SU-DHL-6 (cell line): ENCODE measurements around the gene CA12.

ENCODE experiments used
- H2AFZ ChIP-seq: fragments of 200-600 bp; sonication (generic); 2 replicates; pipeline ENCODE4 v1.6.1; 2014; ENCODE audit warnings: low read depth, mild to moderate bottlenecking, moderate library complexity, mixed read lengths, antibody characterized with exemption, low read length; ENCODE audit not compliant: severe bottlenecking
- H3F3A ChIP-seq: fragments of 200-600 bp; shearing (Covaris generic); 2 replicates; pipeline ENCODE4 v1.6.0; 2016; ENCODE audit warnings: antibody characterized with exemption, mild to moderate bottlenecking; ENCODE audit not compliant: insufficient read depth
- H3K27ac ChIP-seq: fragments of 200-600 bp; sonication (generic); 2 replicates; pipeline ENCODE4 v1.5.1; 2016; ENCODE audit warnings: low read depth, mild to moderate bottlenecking, low read length, moderate library complexity, mixed read lengths
- H3K27me3 ChIP-seq: fragments of 200-600 bp; sonication (generic), shearing (Covaris generic); 2 replicates; pipeline ENCODE4 v1.6.0; 2014; ENCODE audit warnings: mild to moderate bottlenecking, low read length
- H3K36me3 ChIP-seq: fragments of 200-600 bp; sonication (generic); 2 replicates; pipeline ENCODE4 v1.6.1; 2014; ENCODE audit warnings: mild to moderate bottlenecking, low read length, mixed read lengths
- H3K4me2 ChIP-seq: fragments of 300-600, 200-600 bp; shearing (Covaris generic), sonication (generic); 2 replicates; pipeline ENCODE4 v1.6.0; 2014; ENCODE audit warnings: low read length, low read depth, mild to moderate bottlenecking; ENCODE audit not compliant: poor library complexity, severe bottlenecking
- H3K4me3 ChIP-seq: fragments of 200-600 bp; sonication (generic); 2 replicates; pipeline ENCODE4 v1.5.1; 2014; ENCODE audit warnings: antibody characterized with exemption, low read length, mild to moderate bottlenecking, mixed read lengths; ENCODE audit not compliant: insufficient read depth, poor library complexity, severe bottlenecking
- H3K79me2 ChIP-seq: fragments of 200-600 bp; sonication (generic); 2 replicates; pipeline ENCODE4 v1.6.1; 2014; ENCODE audit warnings: mild to moderate bottlenecking, low read length, moderate library complexity; ENCODE audit not compliant: insufficient read depth
- H3K9ac ChIP-seq: fragments of 200-600 bp; sonication (generic); 2 replicates; pipeline ENCODE4 v1.7.0; 2014; ENCODE audit warnings: mild to moderate bottlenecking, low read length
- H3K9me2 ChIP-seq: fragments of 200-600 bp; sonication (generic); replicated peaks from 2 replicates; pipeline ENCODE4 v1.6.1; 2014; ENCODE audit warnings: low read length; ENCODE audit not compliant: insufficient read depth
- H3K9me3 ChIP-seq: fragments of 200-600 bp; sonication (generic); 2 replicates; pipeline ENCODE4 v1.6.1; 2014; ENCODE audit warnings: low read length, mixed read lengths; ENCODE audit not compliant: insufficient read depth
- H4K20me1 ChIP-seq: fragments of 200-600 bp; sonication (generic); 2 replicates; pipeline ENCODE4 v1.6.1; 2014; ENCODE audit warnings: low read depth, mild to moderate bottlenecking, antibody characterized with exemption, low read length, moderate library complexity, mixed read lengths
- EZH2phosphoT487 ChIP-seq: fragments of 200-600 bp; sonication (generic), shearing (Covaris generic); conservative IDR thresholded peaks from 2 replicates; pipeline ENCODE4 v1.6.1; 2018; ENCODE audit warnings: mild to moderate bottlenecking, antibody characterized with exemption, low read length, moderate library complexity, mixed read lengths
- TF ChIP-seq, protein P1 (sequence below): fragments of 200-600 bp; sonication (generic); IDR thresholded peaks from one replicate; pipeline ENCODE4 v1.5.1; 2017; ENCODE audit warnings: antibody characterized with exemption, mild to moderate bottlenecking, low read length, moderate library complexity; ENCODE audit not compliant: insufficient read depth, poor library complexity, severe bottlenecking

CA12 gene

DNA sequence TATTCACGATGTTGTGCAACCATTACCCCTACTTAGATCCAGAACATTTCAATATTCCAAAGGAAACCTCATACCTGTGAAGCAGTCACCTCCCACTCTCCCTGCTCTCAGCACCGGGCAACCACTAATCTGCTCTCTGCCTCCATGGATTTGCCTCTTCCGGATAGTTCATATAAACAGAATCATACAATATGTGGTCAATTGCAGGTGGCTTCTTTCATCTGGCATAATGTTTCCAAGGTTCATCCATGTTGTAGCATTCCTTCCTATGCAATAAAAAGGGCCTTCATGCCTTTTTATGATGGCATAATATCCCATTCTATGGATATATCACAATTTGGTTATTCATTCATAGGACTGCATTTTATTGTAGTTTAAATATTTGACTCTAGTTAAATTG lies 23.9 kb downstream of the CA12 start:
- Histone ChIP-seq H3F3A (no peaks in the 10 kb centered on the region), H3K36me3 (no peaks in the 10 kb centered on the region), H2AFZ (no peak overlapping the region), H3K4me3 (no peak overlapping the region), H3K9me3 (no peaks in the 10 kb centered on the region), H4K20me1 (no peaks in the 10 kb centered on the region), H3K9me2 (no peaks in the 10 kb centered on the region), H3K79me2 (no peaks in the 10 kb centered on the region), H3K4me2 (no peak overlapping the region), H3K27ac (no peak overlapping the region), H3K9ac (no peak overlapping the region), H3K27me3 (no peaks in the 10 kb centered on the region)
- no peak for TF ChIP-seq EZH2phosphoT487
- TF ChIP-seq, protein P1, sequence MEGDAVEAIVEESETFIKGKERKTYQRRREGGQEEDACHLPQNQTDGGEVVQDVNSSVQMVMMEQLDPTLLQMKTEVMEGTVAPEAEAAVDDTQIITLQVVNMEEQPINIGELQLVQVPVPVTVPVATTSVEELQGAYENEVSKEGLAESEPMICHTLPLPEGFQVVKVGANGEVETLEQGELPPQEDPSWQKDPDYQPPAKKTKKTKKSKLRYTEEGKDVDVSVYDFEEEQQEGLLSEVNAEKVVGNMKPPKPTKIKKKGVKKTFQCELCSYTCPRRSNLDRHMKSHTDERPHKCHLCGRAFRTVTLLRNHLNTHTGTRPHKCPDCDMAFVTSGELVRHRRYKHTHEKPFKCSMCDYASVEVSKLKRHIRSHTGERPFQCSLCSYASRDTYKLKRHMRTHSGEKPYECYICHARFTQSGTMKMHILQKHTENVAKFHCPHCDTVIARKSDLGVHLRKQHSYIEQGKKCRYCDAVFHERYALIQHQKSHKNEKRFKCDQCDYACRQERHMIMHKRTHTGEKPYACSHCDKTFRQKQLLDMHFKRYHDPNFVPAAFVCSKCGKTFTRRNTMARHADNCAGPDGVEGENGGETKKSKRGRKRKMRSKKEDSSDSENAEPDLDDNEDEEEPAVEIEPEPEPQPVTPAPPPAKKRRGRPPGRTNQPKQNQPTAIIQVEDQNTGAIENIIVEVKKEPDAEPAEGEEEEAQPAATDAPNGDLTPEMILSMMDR = no peak

- Histone ChIP-seq H2AFZ (no peak overlapping the region), H3F3A (no peaks in the 10 kb centered on the region), H3K4me3 (no peak overlapping the region), H3K27me3 (no peaks in the 10 kb centered on the region), H3K4me2 (no peak overlapping the region), H3K9me3 (no peaks in the 10 kb centered on the region), H3K79me2 (no peaks in the 10 kb centered on the region), H3K36me3 (no peaks in the 10 kb centered on the region), H4K20me1 (no peaks in the 10 kb centered on the region), H3K27ac (no peak overlapping the region), H3K9ac (no peak overlapping the region), H3K9me2 (no peaks in the 10 kb centered on the region)
- TF ChIP-seq EZH2phosphoT487 = no peak
- TF ChIP-seq, protein P1 = no peak
These were observed 24.6 kb downstream of the CA12 start for GRCh38 chr15:63357061-63357460.

DNA sequence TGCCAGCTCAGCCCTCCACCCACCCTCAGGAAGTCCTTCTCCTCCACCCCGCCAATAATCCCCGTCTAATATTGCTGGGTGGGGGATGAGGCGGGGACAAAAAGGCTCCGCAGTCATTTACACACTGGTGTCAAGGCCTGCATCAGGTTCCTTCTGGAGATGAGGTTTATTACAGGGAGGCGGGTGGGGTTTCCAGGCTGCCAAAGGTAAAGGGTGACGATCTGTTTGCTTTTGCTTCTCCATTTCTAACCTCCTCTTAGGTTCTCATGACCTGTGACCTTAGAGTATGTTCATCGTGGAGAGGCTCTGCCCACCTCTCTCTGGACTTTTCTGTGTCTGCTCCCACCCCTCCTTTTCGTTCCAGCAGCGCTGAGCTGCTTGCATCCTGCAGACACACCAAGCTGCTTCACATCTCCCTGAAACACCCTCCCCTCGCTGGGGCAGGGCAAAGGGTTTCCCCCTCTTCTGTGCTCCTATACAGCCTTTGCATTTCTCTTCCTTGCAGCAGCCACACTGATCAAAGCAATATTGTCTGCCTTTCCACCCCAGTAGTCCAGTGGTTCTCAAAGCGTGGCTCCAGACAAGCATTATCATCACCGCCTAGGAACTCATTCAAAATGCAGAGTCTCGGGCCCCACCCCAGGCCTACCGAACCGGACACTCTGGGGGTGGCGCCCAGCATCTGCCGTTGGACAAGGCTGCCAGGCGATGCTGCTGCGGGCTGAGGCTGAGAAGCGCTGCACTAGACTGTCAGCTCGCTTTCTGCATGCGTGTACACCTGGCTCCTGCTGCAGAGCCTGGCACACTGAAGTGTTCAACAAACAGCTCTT lies 26.6 kb downstream of the CA12 start:
- H3F3A ChIP-seq = no peaks in the 10 kb centered on the region
- H3K36me3 ChIP-seq = no peaks in the 10 kb centered on the region
- no peaks in the 10 kb centered on the region for H3K9me3 ChIP-seq
- H3K79me2 ChIP-seq = no peaks in the 10 kb centered on the region
- no peaks in the 10 kb centered on the region for H3K9me2 ChIP-seq
- no peak overlapping the region for H3K4me2 ChIP-seq
- no peak overlapping the region for H2AFZ ChIP-seq
- no peaks in the 10 kb centered on the region for H3K27me3 ChIP-seq
- H3K4me3 ChIP-seq = no peak overlapping the region
- H3K27ac ChIP-seq = no peak overlapping the region
- TF ChIP-seq, protein P1 = no peak
- TF ChIP-seq EZH2phosphoT487 = no peak
- H4K20me1 ChIP-seq = no peaks in the 10 kb centered on the region
- H3K9ac ChIP-seq = no peak overlapping the region
